GM21381 (cell line): ENCODE data around the gene SP140.
A peak's percentile ranks its signal among the peaks of the same experiment; 100 is the strongest.
"Not testable (repeated sequence)": the region's sequence is repeated elsewhere in the genome, so short reads cannot be mapped to it uniquely, and the experiment has no call there.

Experiments
- ATAC-seq: cut with Tn5 transposase; IDR thresholded peaks from one replicate; pipeline ENCODE4 v1.9.1; 2021; ENCODE audit warnings: mild to moderate bottlenecking, moderate library complexity; ENCODE audit not compliant: unreplicated experiment

Gene SP140

GRCh38 chr2:230324503-230324902 is 99.0 kb downstream of the SP140 start:
- ATAC-seq = no peak

GRCh38 chr2:230325316-230326243 is 100.0 kb downstream of the SP140 start:
- no peak for ATAC-seq

DNA sequence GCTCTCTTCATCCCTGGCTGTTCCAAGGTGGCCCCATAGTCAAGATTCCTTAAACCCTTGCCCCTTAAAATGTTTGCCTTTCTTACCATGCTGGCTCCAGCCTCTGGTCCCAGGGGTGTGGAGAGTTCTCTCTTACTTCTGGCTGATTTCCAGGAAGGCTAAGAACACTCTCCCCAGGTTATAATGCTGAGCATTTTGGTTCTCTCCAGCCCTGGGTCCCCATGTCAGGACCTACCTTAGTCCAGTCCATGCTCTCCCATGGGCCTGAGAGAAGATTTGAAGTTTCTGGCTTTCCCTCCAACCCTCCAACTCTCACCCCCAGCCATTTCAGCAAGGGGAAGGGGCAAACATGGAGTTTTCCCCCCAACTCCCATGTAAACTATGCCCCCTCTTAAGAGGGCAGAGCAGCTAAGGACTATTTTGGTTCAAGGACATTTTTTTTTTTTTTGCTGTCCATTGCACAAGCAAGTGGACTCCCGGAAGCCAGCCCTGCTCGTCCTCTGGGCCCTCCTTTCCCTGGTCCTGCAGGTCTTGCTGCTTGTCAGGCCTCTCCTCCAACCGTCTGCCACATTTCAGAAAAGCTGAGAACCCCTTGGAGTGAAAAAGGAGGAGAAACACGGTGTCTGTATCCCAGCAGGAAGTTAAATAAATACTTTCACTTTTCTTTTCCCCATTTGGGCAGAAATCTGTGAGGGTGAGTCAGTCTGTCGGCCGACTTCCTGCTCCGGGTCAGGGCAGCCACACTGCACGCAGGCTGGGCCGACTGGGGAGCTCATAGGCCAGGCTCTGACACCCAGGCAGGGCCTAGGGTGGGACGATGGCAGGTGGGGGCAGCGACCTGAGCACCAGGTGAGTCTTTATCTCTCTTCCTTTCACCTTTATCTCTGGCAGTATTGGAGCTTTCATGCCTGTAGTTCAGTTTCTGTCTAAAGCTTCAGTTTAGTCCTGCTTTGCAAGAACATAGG is 101.2 kb downstream of the SP140 start, which contains the start of gene SP140L:
Gene SP140L (plus strand): TSS at position 741 of the 965 bp plus-strand sequence. CDS start 77 bp downstream, at position 818.
- ATAC-seq = peak; percentile 95

DNA sequence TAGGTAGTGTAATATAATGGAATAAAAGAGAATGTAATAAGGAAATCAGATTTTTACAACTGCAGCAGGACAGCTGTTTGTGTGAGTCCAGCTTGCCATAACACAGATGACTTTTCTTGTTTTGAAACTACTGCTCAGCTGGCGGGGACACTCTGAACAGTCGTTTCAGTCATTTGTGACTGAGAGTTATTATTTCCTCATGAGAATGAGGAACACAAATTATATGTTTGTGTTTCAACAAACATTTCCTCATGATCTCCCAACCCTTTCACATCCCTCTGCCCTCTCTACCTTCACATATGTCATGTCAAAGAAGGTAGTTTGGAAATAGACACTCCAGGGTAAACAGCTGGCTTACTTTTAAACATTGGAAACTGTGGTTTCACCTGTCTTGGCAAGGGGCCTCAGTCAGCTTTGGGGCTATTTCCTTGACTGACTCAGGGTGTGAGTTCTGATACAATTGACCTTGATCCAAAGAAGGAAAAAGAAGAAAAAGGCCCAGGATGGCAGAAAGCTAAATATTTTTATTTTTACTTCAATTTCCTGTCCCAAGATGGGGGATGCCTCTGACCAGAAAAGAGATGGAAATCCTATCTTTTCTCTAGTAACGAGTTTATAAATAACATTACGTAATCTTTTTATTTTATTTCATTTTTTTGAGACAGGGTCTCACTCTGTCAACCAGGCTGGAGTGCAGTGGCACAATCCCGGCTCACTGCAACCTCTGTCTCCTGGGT is 102.0 kb downstream of the SP140 start:
- ATAC-seq = peak; percentile 72

- no peak for ATAC-seq
These were observed 102.6 kb downstream of the SP140 start for GRCh38 chr2:230328155-230328458.

DNA sequence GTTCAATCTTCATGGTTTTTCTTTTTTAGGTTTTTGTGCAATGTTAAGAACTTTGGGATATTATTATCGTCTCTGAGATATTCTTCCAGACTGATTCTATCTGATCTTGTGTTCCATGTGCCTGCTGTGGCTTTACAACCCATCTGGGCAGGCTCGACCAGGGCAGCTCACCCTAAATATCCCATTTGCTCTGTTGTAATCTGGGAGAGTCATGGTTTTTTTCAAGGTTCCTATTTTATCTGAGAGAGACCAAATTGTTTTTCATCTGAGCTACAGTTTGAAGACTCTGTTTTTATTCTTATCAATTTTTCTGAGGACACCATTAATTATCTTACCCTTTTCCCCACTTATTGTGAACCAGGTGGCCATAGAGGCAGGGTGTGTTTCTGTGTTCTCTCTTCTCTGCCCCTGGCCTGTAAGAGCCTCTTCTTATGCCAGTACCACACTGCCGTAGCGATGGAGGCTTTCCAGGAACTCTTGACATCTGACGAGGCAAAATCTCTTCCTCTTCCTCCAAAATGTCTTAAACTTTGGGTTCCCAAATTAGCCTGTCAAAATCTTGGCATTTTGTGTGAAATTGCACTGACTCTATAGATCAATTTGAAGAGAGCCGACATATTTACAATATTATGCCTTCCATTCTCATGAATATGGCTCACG is 104.5 kb downstream of the SP140 start:
- ATAC-seq = no peak

GRCh38 chr2:230330725-230331124 is 105.2 kb downstream of the SP140 start:
- ATAC-seq = no peak

GRCh38 chr2:230335461-230335863 is 109.9 kb downstream of the SP140 start:
- ATAC-seq = no peak

DNA sequence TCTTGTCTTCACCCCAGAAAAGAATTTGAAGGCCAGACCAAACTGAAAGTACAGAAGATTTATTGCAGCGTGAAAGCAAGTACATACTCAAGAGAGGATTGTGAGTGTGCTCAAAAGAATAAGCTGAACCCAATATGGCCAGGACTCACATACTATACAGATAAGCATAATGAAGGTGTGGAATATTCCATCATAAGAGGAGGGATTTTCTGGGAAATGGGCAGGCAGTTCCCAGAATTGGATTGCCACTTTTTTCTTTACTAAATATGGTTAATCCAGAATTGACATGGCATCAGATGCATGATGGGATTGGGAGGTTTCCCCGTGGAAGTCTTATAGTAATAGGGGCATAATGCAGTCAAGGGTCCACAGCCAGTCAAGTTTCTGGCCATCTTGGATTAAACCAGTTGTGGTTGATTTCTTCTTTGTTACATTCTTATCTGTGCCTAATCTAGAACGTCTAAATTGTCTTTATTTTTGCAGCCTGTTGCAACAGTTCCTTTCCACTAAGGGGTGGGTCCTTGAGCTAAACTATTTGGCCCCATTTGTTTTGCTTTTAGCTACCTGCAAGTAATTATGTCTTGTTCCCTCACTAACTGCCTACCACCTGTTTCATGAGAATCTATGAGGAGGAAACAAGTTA is 110.4 kb downstream of the SP140 start:
- no peak for ATAC-seq

DNA sequence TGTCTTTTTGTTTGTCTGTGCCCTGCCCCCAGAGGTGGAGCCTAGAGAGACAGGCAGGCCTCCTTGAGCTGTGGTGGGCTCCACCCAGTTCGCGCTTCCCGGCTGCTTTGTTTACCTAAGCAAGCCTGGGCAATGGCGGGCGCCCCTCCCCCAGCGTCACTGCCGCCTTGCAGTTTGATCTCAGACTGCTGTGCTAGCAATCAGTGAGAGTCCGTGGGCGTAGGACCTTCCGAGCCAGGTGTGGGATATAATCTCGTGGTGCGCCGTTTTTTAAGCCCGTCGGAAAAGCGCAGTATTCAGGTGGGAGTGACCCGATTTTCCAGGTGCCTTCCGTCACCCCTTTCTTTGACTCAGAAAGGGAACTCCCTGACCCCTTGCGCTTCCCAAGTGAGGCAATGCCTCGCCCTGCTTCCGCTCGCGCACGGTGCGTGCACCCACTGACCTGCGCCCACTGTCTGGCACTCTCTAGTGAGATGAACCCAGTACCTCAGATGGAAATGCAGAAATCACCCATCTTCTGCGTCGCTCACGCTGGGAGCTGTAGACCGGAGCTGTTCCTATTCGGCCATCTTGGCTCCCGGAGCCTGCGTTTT is 116.5 kb downstream of the SP140 start:
- not testable (repeated sequence) for ATAC-seq

- ATAC-seq = not testable (repeated sequence)
These were observed 117.6 kb downstream of the SP140 start for GRCh38 chr2:230343041-230343624.

DNA sequence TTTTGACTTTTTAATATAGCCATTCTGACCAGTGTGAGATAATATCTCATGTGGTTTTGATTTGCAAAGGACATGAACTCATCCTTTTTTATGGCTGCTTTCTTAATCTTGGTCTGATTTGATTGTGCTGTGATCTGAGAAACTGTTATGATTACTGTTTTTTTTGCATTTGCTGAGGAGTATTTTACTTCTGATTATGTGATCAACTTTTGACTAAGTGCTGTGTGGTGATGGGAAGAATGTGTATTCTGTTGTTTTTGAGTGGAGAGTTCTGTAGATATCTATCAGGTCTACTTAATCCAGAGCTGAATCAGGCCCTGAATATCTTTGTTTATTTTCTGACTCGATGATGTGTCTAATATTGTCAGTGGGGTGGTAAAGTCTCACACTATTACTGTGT is 118.2 kb downstream of the SP140 start:
- no peak for ATAC-seq

GRCh38 chr2:230346465-230346864 is 120.9 kb downstream of the SP140 start:
- ATAC-seq = no peak

DNA sequence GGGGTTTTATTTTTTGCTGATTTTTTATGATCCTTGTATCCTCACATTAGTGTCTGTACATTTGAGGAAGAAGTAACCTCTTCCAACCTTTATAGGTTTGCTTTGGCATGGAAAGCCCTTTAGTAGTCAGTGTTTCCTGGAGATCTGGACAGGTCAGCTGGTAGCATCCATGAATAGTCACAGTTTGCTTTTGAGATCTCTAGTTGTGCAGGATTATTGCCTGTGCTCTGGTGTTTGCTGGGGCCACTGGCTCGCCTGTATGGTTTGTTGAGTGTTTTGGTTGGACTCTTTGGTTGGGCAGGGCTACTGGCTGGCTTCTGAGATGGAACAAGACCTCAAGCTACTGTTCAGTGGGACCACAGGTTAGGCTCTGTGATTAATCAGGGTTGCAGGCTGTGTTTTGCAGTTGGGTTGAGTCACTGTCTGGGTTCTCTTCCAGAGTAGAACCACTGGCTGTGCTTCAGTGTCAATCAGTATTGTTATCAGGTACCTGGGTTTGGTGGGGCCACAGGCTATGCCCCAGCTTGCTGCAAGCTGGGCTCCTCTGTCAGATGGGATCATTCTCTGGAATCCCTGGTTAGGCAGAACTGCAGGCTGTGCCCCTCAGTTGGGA is 121.5 kb downstream of the SP140 start:
- no peak for ATAC-seq

DNA sequence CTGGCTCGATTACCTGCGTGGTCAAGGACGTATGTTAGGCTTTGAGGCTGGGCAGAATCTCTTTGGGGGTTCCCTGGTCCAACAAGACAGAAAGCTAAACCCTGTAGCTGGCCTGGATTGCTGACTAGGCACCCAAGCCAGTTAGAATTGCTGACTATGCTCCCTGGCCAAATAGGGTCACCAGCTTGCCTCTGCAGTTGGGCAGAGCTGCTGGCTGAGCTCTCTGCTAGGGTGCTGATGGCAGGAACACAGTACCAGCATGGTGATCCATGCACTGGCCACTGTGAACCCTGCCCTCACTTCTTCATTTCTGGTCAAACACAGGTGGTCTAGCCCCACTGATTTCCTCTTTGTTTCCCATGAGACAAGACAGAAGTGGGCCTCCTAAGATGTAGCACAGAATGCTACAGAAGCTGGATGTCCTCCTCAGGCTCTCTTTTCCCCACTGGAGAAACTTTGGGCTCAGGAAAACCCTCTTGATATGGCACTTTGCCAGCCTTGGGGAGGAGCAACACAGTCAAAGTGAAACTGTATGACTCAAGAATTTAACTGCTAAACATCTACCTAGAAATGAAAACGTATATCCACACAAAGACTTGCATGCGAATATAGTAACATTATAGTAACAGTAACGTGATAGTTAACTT is 122.2 kb downstream of the SP140 start:
- ATAC-seq = no peak

DNA sequence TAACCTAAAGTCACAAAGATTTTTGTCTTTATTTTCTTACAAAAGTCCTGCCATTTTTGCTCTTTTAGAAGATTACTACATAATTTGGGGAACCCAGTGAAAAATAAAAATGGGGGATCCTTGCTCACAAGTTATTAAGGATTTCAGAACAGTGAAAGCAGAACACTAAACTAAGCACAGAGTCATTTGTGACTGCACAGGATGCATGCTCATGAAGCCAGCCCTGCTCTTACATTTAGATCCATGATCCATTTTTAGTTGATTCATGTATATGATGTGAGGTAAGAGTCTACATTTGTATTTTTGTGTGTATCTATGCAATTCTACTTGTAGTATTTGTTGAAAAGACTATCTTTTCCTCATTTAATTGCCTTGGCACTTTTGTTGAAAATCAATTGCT is 123.3 kb downstream of the SP140 start:
- ATAC-seq = no peak

DNA sequence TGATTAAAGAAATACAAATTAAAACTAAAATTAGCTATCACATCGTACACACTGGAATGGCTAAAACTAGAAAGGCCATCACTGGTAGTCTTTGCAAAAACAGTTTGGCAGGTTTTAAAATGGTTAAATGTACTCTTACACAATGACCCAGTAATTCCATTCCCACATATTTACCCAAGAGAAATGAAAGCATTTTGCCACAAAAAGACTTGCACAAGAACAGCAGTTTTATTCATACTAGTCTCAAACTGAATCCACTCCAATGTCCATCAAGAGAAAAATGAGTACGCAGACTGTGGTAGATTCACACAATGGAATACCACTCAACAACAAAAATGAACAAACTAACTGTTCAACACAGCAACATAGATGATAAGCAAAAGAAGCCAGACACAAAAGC is 130.5 kb downstream of the SP140 start:
- ATAC-seq = no peak

DNA sequence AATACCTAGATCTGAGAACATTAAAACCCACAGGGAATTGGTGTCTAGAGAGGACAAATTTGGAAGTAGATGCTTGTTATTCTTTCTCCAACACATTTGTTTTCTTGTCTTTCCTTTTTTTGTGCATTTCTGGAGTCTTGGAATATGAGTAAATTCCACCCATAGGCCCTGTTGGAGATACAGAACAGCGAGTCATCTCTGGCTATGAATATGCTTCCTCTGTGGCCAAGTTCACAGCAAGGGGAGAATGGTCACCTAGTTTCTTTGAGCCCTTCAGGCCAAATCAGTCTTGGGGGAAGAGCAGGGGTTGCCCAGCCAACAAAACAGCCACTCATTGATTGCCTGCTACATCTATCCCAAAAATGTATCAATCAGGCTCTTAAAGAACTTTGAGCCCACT is 132.8 kb downstream of the SP140 start:
- no peak for ATAC-seq
